Bronchial epithelial cell (primary cell): ENCODE results near the gene ZSCAN12. TPM values are rescaled to one million over a fixed set of nuclear protein-coding genes. Genes with fewer than 3 reads are reported as not detected.

Experiments
- DNase-seq: peaks from one replicate; pipeline ENCODE4 v3.0.0-alpha.2; 2010; ENCODE audit warnings: low read depth
- FAIRE-seq: peaks from 2 replicates; lab custom pipeline; 2011; peaks lifted over from hg19 to GRCh38; lab: Jason Lieb, UNC
- H3K27me3 ChIP-seq: 2 replicates; pipeline ENCODE4 v1.5.1; 2011; ENCODE audit warnings: low read length; ENCODE audit not compliant: control insufficient read depth, insufficient read depth
- H3K36me3 ChIP-seq: 2 replicates; pipeline ENCODE4 v1.5.1; 2011; ENCODE audit warnings: low read length; ENCODE audit not compliant: control insufficient read depth, insufficient read depth
- H3K4me3 ChIP-seq: 2 replicates; pipeline ENCODE4 v1.5.1; 2011; ENCODE audit warnings: mild to moderate bottlenecking, low read depth, low read length, control low read depth
- CTCF ChIP-seq: IDR thresholded peaks from 2 replicates; pipeline ENCODE4 v1.5.1; 2011; ENCODE audit warnings: mild to moderate bottlenecking, moderate library complexity, low read length, control low read depth, inconsistent platforms; ENCODE audit not compliant: insufficient read depth, severe bottlenecking
- total RNA-seq: library from RNA; depleted of rRNA; stranded (reverse); fragments of >200 nt; gene quantifications from 2 replicates; pipeline ENCODE4 v1.2.1, GENCODE V29; 2014

The ZSCAN12 gene
- total RNA-seq, 1 donor from 2014 or later = 6.8 TPM

GRCh38 chr6:28353981-28354676, 45.4 kb downstream of the ZSCAN12 start:
- Histone ChIP-seq H3K36me3 (no peaks in the 10 kb centered on the region), H3K27me3 (no peaks in the 10 kb centered on the region), H3K4me3 (peak overlapping the region; percentile 21)
- peak; percentile 83 for DNase-seq
- FAIRE-seq = no peak
- no peak for TF ChIP-seq CTCF

GRCh38 chr6:28353356-28353755, 46.2 kb downstream of the ZSCAN12 start:
- Histone ChIP-seq H3K4me3 (peak overlapping the region; percentile 21), H3K36me3 (no peaks in the 10 kb centered on the region), H3K27me3 (no peaks in the 10 kb centered on the region)
- DNase-seq (no peak), FAIRE-seq (no peak)
- TF ChIP-seq CTCF = no peak

- TF ChIP-seq CTCF = no peak
- no peak for FAIRE-seq
- no peaks in the 10 kb centered on the region for H3K36me3 ChIP-seq
- no peaks in the 10 kb centered on the region for H3K27me3 ChIP-seq
- DNase-seq = no peak
- H3K4me3 ChIP-seq = no peak overlapping the region
Observed at GRCh38 chr6:28351493-28351925, 48.0 kb downstream of the ZSCAN12 start.

- Histone ChIP-seq H3K27me3 (no peaks in the 10 kb centered on the region), H3K4me3 (no peak overlapping the region), H3K36me3 (no peaks in the 10 kb centered on the region)
- FAIRE-seq (no peak), DNase-seq (no peak)
- TF ChIP-seq CTCF = no peak
Observed at GRCh38 chr6:28351087-28351486, 48.5 kb downstream of the ZSCAN12 start.

- DNase-seq = peak; percentile 72
- Histone ChIP-seq H3K4me3 (peak within 1 kb of the TSS; percentile 79), H3K36me3 (no peaks in the 10 kb centered on the region), H3K27me3 (no peaks in the 10 kb centered on the region)
- TF ChIP-seq CTCF = no peak
- FAIRE-seq = no peak
Observed at GRCh38 chr6:28349892-28350737, 49.4 kb downstream of the ZSCAN12 start, which contains the start of gene ZKSCAN3. TSS of gene ZKSCAN3 (plus strand) at chr6:28349947. CDS start at chr6:28359587, 9,640 bp downstream.
